Testis (tissue), 2 donors: ENCODE data around the gene RFK.

Experiments used
- POLR2A ChIP-seq: fragments of 450-650 bp; IDR thresholded peaks from one replicate; pipeline ENCODE4 v1.6.1; 2017; ENCODE audit warnings: antibody characterized with exemption, mild to moderate bottlenecking, moderate library complexity
- TF ChIP-seq, protein P1 (sequence below), 3 experiments: fragments of 450-650 bp in 2 of 3; fragments of 200-600 bp in 1 of 3; sonication (generic) in 1 of 3; IDR thresholded peaks; one replicate each; pipeline ENCODE4 v1.5.1; 2016 to 2019; ENCODE audit warnings: antibody characterized with exemption in 3 of 3, mild to moderate bottlenecking in 2 of 3, moderate library complexity in 1 of 3

DNA sequence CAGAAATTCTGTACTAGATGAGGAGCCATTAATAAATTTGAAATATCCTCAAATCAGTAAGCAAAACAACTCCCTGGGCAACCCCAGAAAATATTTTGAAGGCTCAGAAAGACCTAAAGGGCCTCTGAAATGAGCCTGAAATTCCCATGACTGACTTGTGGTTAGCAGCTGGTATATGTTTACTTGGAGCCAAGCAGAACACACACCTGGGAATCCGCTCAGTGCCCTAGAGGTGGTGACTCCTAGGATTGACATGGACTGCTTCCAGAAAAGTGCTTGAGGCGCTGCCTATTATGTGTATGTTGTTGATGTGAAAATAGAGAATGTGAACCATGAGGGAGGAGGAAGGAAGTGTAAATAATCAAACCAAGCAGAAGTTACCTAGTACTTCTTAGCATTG is 14.7 kb downstream of the RFK start:
- TF ChIP-seq, protein P1, sequence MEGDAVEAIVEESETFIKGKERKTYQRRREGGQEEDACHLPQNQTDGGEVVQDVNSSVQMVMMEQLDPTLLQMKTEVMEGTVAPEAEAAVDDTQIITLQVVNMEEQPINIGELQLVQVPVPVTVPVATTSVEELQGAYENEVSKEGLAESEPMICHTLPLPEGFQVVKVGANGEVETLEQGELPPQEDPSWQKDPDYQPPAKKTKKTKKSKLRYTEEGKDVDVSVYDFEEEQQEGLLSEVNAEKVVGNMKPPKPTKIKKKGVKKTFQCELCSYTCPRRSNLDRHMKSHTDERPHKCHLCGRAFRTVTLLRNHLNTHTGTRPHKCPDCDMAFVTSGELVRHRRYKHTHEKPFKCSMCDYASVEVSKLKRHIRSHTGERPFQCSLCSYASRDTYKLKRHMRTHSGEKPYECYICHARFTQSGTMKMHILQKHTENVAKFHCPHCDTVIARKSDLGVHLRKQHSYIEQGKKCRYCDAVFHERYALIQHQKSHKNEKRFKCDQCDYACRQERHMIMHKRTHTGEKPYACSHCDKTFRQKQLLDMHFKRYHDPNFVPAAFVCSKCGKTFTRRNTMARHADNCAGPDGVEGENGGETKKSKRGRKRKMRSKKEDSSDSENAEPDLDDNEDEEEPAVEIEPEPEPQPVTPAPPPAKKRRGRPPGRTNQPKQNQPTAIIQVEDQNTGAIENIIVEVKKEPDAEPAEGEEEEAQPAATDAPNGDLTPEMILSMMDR (IDR thresholded peaks at IDR 0.05) = no peak
- no peak for TF ChIP-seq POLR2A
